H1 (cell line): ENCODE data around the gene COQ8A.

Experiments used
- CHD2 ChIP-seq: IDR thresholded peaks from 2 replicates; pipeline ENCODE4 v1.6.1; 2012; ENCODE audit warnings: low read length, improper control_type of control experiment
- CTCF ChIP-seq, 3 experiments: IDR thresholded peaks; 1 replicate in 2 of 3; 2 replicates in 1 of 3; pipeline versions ENCODE4 v1.5.1 to v1.6.1; 2011; ENCODE audit warnings: low read length in 3 of 3, mild to moderate bottlenecking in 3 of 3, inconsistent platforms in 2 of 3, low read depth in 1 of 3, moderate library complexity in 1 of 3; ENCODE audit not compliant: insufficient read depth in 1 of 3; ENCODE audit errors: control extremely low read depth in 1 of 3
- MAX ChIP-seq: IDR thresholded peaks from 2 replicates; pipeline ENCODE4 v1.6.1; 2012; ENCODE audit warnings: inconsistent platforms
- NRF1 ChIP-seq: IDR thresholded peaks from 2 replicates; pipeline ENCODE4 v1.6.1; 2011; ENCODE audit warnings: mild to moderate bottlenecking, low read depth, low read length, improper control_type of control experiment
- POLR2A ChIP-seq, 2 experiments: IDR thresholded peaks; 1 replicate in 1 of 2; 2 replicates in 1 of 2; pipeline ENCODE4 v1.6.1; 2011; ENCODE audit warnings: low read depth in 2 of 2, low read length in 2 of 2, mild to moderate bottlenecking in 2 of 2; ENCODE audit errors: control extremely low read depth in 1 of 2
- POLR2AphosphoS5 ChIP-seq: IDR thresholded peaks from 2 replicates; pipeline ENCODE4 v1.6.1; 2011; ENCODE audit warnings: low read depth, low read length
- TBP ChIP-seq: IDR thresholded peaks from 2 replicates; pipeline ENCODE4 v1.6.1; 2011; ENCODE audit warnings: low read depth, low read length, improper control_type of control experiment

- TF ChIP-seq POLR2AphosphoS5 (no peak), CTCF (IDR thresholded peaks at IDR 0.05; ENCODE audit: control extremely low read depth in 1 of 3, insufficient read depth in 1 of 3, low read depth in 1 of 3, low read length in 3 of 3) (no peak), CHD2 (no peak), POLR2A (IDR thresholded peaks at IDR 0.05; ENCODE audit: control extremely low read depth in 1 of 2, low read depth in 2 of 2, low read length in 2 of 2) (no peak), MAX (no peak), TBP (no peak), NRF1 (no peak)
Observed at GRCh38 chr1:226976276-226976977, 36.3 kb downstream of the COQ8A start.
